HG02973 (cell line): Measurements from ENCODE around the gene CLTRN.
"Not testable (repeated sequence)": the region's sequence is repeated elsewhere in the genome, so short reads cannot be mapped to it uniquely, and the experiment has no call there.

ENCODE experiments used
- ATAC-seq: cut with Tn5 transposase; IDR thresholded peaks from one replicate; pipeline ENCODE4 v1.9.1; 2021; ENCODE audit warnings: moderate library complexity; ENCODE audit not compliant: unreplicated experiment

CLTRN gene

DNA sequence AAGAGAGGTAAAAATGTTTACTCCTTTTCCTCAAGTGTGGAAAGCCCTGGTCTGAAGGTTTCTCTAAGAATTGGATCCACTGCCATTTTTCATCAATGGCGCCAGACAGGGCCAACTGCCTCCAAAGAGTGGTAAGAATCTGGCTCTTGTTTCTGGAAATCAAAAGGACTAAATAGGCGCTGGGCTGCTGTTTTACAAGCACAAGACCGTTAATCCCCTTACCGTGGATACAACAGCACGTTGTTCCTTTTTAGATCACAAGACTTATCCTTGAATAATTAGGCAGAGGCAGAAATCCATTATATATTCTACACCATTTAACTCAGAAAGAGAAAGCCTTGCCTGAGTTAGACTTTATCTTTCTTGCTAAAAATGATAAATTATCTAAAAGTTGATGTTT, 10.6 kb downstream of the CLTRN start:
- no peak for ATAC-seq

DNA sequence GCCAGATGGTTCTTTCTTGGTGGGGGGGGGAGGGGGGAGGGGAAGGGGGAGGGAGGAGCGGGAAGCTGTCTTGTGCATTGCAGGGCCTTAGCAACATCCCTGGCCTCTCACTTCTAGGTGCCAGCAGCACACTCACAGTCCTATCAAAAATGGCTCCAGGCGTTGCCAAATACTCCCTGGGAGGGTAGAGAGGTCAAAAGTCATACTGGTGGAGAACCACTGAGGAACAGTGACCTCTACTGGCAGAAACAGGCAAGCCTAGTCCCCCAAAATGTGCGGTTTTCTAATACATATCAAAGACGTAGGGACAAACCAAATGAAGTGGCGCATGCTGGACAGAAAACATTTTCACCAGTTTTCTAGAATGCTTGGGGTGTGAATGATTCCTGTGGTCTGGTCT, 17.1 kb downstream of the CLTRN start:
- ATAC-seq = not testable (repeated sequence)

DNA sequence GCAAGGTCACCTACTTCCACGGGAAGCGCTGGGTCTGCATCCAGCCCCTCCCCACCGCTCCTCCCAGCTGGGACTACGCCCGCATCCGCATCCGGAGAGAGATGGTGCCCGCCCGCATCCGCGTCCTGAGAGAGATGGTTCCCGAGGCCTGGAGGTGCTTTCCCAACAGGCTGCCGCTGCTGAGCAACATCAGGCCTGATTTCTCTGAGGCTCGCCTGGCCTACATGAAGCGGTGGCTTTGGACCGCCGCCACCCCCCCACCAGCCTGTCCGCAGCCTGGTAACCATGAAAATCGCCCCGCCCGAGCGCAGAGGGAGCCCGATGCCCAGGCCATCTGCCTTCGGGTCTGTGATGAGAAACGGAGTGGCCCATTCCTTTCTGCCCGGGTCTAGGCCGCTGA, 18.1 kb downstream of the CLTRN start:
- ATAC-seq = no peak

DNA sequence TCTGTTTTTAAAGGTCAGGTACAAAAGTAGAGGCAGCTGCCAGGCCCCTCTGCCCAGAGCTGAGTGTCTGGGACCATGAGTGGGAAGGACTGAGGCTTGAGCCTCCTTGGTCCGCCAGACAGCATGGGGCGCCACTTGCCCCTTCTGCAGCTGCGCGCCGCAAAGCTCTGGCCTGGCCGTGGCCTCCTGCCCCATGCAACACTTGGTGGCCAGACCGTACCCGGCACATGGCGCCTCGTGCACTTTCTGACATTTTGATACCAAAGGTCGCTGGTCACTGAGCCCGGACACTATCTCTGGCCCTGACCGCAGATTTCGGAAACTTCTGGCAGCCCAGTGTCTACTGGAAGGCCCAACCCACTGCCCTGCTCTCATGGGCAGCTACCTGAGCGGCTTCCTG, 18.6 kb downstream of the CLTRN start:
- no peak for ATAC-seq

DNA sequence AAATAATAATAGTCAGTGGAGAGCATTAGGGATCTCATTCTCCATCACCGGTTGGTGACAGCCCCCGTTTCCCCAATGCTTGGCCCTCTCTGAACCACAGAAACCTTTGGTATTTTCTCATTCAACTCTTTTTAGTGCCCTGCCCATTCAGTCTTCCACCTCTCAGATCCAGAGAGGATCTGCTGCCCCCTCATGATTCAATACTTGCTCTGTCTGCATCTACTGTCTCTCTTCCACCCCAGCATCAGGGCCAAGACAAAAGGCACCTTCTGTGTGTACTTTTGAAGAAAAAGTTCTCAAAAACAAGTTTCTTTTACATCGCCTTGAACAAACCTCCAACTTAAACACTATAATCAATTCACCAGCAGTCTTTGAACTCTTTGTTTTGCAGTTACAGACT, 19.3 kb downstream of the CLTRN start:
- ATAC-seq = no peak

DNA sequence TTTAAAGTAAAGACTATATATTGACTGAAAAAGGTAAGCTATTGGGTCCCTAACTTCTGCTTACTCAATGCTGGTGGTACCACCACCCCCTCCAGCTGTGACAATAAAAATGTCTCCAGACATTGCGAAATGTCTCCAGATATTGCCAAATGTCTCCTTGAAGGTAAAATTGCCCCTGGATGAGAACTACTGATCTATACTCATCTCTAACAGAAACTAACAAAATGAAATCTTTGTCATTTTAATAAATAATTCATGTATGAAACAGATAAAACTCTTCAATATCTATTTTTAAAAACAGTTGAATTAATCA, 20.1 kb downstream of the CLTRN start:
- no peak for ATAC-seq

DNA sequence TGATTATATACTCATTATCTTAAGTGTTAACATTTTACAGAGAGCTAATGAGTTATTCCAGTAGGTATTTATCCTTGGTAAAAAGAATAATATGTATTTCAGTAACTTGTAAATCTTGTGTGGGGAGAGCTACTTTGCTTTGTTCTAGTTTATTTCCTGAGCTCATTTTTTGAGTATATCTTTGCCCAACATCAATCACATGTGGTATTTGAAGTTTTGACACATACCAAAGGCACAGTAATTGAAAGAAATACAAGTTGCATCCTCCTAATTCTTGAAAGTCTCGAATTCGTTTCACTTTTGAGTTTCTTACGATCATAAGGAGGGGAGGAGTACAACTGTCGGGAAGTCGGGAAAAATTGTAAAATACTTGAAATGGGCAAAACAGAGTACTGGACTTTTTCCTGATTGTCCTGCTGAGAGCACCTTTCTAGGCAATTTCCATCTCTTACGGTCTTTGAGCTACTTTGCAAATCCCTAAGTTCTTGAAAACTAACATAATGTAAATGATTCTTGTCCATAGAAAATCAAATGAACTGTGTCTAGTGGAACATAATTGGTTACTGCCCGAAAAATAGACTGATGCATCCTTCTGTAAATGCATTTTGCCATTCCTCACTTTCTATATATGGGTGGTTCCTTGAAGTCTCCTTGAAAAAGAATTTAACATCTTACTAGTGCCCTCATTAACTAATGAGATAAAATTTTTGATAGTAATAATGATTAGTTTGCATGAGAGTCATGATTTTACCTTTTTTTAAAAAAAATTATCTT, 20.6 kb downstream of the CLTRN start:
- ATAC-seq = no peak

DNA sequence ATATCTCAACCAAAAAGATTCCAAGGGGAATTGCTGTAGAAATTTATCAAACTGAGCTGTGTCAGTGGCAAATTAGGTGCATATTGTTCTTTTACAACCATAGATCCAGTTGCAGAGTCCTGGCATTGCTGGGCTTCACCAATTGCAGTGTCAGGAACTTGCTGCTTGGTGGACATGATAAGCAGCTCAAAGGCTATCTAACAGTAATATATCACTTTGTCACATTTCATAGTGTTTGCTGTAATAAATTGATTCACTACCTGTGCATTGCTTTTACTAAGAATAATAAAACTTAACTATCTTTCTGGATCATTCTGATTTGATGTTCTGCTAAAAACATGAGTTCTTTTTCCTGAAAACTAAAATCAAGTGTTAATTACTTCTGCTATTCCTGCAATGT, 33.0 kb downstream of the CLTRN start:
- no peak for ATAC-seq

DNA sequence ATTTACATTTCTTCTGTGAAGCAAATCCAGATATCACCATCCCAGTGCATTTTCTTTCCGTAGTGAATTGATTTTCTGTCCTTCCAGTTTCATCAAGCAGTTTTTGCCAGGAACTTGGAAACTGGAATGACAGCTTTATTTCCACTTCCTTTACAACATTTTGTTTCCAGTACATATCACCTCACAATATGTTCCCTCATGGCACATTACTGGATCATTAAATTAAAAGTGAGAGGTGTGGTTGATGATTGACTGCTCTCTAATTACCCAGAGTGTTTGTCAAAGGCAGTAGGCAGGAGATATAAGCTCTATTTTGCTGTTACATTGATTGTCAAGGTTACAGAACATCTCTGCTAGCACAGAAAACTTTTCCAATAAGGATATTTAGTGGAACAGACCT, 41.6 kb downstream of the CLTRN start:
- ATAC-seq = no peak

DNA sequence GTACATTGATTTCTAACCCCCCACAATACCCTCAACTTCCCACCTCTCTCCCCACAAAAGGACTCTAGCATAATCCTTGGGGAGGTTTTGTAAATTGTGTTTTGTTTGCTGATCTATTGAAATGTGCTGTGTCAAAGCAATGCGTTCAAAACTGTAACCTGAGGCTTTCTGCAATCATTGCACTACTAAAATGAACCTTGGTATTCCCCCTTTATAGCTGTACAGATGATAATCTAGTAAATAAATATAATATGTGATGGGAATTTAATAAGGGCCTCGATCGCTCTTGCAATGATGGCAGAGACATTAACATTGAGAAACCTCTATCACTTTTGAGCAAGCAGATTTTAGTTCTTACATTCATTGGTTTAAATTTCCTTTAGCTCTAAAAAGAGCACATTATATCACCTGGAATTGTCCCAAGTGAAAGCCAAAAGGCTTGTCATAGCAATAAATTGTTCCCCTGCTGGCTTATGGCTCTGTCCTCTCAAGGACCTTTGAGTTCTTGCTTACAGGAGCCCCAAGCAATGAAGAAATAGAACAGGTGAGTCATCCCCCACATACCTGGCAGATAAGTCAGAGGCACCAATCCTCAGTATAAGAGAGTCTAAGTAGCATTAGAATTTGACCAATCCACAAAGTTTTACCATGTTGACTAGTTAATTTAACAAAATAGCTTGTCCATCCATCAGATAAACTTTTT, 45.4 kb downstream of the CLTRN start:
- ATAC-seq = no peak

DNA sequence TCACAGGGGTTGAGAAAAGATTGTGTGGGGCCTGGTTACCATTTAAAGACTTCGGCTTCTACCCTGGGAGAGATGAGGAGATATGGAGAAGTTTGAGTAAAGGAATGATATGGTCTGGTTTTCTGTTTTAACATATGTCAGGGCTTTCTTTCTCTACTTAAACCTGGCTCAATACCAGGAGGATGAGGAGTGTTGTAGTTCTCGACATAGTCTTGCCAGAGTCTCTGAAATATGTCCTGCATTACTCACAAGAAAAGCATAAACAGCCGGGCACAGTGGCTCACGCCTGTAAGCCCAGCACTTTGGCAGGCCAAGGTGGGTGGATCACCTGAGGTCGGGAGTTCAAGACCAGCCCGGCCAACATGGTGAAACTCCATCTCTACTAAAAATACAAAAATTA, 47.5 kb downstream of the CLTRN start:
- ATAC-seq = no peak

DNA sequence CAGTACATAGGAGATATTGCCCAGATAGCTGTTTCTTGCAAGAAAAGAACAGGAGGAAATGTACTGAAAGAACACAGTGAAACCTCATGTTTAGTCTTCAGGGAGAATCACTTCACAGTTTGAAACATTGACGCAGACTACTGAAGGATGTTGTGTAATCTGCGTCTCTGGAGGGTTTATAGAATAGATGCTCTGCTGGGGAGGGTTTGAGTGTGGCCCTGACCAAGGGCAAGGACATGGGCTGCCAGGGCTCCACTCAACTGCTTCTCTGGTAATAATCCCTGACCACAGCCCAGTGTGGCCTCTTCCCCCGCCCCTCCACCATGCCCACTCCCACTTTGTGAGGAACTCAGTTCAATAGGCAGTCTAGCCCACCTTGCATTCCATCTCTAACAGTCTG, 48.1 kb downstream of the CLTRN start:
- no peak for ATAC-seq

DNA sequence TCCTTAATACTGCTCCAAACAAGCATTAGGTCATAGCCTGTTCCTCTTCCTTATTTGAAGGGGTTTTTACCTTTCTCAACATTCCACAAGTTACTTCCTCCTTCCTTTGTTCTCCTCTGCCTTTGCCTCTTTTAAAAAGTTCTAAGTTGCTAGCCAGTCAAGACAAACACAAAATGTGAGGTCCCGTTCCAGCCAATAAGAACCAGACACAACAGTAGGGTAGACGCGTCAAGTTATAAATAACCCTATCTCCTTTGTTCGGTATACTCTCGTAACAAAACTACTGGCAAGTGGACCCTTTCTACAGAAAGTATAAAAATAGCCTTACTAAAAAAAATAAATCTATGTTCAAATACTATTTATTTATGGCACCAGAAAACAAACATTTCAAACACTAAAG, 57.5 kb downstream of the CLTRN start:
- no peak for ATAC-seq

DNA sequence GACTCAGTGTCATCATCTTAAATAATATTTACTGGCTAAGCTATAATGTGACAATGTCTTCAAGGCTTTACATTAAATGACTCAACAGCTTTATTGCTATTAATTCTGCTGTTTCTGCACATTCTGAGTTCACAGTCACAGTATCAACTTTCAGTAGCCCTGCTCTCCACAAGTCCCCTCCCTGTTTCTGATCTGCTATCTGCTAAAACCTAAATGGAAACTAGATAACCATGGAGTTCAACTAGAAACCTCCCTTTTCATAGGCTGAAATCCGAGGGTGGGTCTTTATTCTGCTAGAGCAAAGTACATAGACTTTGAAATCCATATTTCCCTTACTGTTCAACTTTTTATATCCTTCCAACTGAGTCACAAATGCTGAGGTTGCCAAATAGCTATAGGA, 58.5 kb downstream of the CLTRN start:
- no peak for ATAC-seq

DNA sequence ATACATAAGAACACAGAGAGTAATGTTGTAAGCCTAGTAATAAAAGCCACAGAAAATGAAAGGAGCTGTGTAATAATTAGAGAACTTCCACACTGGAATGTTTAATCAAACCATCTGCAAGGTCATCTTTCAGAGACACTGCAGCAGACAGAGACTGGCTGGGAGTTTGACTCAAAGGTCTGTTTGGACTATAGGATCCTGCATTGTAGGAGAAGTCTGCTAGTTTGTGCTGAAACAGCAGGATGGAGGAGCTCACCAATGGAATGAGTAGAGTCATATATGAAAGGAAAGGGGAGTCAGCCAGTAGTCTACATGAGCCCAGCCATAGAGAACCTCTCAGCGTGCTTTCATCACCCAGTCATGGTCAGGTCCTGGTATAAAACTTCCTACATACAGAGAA, 59.4 kb downstream of the CLTRN start:
- no peak for ATAC-seq

DNA sequence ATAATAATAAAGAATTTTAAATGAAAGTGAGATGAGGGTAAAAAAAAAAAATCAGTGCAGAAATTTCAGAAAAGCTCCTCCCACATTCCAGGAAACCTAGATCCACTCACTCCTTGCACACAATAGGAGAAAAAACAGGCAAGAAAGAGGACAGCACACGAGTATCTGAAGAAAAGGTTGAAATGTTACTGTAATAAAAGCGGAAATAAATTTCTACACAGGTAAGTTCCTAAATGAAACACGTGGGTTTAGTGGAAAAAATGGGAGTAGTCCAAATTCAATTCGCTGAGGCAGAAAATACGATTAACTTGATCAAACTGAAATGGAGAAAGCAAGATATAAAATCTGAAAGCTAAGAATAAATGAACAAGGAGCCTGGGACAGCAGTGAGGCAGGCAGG, 61.8 kb downstream of the CLTRN start:
- no peak for ATAC-seq

DNA sequence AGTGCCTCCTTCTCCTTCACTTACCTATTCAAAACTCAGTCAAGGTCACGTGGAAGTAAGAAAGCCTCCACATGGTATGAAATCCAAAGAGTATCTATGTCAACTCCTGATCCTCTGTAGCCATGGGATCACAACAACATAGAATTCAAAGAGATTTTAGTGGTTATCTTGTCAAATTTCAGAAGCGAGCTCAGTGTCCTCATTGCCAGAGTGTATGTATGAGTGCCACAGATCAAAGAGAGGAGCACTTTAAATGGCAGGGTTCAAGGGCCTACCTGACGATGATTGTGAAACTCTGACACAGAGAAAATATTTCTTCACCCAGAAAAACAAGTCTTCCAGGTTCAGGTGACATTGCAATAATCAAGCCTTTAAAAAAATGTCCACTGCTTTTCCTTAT, 62.7 kb downstream of the CLTRN start:
- no peak for ATAC-seq

DNA sequence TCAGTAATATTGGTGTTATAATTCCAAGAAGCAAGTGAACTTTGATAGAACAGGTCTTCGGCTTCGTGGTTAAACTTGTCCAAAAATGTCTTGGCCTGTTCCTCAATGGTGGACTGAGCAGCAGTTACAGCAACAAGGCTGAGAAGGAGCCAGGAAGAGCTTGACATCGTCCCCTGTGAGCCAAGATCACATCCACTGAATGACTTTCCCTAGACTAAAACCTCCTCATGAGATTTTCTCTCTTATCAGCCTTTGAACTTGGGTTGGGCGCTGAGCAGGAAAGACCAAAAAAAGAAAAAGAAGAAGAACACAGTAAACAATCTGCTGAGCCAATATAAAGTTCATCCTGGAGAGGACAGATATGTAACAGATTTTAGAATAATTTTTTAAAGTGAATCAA, 63.9 kb downstream of the CLTRN start, which contains the start of gene ACE2:
Gene ACE2 (minus strand): TSS at position 216 of the 400 bp plus-strand sequence. CDS start 49 bp downstream, at position 167.
- no peak for ATAC-seq

DNA sequence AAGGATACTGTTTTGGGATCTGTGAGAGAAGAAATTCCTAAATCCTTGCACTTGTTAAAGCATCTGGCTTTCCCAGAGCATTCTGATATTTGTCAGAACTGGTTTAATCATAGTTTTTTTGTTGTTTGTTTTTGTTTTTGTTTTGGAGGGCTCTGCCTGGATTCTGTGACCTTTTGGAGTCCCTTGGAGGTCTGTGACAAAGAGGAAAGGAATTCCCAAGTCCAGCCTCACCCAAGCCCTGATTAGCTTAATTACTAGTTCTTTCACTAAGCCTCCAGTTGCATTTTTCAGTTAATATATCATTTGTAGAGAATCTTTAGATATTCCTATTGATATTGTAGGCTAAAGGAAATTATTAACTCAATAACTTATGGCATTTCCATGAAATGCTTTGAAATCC, 64.6 kb downstream of the CLTRN start:
- ATAC-seq = no peak

DNA sequence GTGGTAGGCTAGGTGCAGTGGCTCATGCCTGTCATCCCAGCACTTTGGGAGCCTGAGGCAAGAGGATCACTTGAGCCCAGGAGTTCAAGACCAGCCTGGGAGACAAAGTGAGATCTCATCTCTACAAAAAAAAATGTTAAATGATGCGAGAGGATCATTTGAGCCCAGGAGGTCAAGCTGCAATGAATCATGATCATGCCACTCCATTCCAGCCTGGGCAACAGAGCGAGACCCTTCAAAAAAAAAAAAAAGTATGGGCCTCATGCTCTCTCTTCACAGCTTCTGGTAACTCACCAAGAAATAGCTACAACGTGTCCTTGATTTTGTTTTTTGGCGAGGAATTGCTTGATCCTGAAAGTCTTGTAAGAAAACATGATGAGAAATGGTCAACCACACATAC, 65.1 kb downstream of the CLTRN start:
- ATAC-seq = no peak

DNA sequence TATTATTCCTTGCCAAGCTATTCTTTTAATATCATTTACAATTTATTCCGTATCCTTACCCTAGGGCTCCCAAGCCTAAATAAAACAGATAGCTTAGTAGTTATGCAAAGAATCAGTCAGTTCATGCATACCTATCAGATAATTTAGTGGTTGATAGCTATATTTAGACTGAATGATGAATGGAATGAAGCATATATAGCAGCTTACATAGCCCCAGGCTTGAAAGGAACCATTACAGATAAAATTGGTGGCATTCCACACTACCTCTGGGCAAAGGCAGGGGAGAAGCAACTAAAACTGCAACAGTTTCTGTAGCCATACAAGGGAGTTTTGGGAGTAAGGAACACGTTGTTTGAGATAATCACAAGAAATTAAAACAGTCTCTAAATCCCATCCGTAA, 66.6 kb downstream of the CLTRN start:
- no peak for ATAC-seq

DNA sequence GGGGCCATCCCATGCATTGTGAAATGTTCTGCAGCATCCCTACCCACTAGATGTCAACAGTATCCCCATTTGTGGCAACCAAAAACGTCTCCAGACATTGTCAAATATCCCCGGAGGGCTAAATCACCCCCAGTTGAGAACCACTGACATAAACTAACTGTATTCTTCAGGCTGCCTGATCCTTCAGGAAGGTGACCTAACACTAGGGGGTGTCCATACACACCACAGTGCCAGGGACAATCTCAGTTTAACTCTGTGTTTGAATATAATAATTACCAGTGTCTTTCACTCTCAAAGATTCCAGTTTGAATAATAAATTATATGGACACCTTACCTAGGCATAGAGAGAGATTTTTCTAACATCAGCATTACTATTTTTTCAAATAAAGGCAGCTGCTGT, 70.2 kb downstream of the CLTRN start:
- no peak for ATAC-seq
